Type B pancreatic cell (in vitro differentiated cells): Measurements from ENCODE around the gene MLLT3. TPM values are rescaled to one million over a fixed set of nuclear protein-coding genes. Genes with fewer than 3 reads are reported as not detected.

Source experiments
- DNase-seq: peaks from one replicate; pipeline ENCODE4 v3.0.0; 2021; ENCODE audit warnings: mixed read lengths; ENCODE audit not compliant: unreplicated experiment; ENCODE audit errors: extremely low spot score
- H3K27ac Mint-ChIP-seq: 2 replicates; pipeline ENCODE4 v1.8.0; 2021; ENCODE audit warnings: mild to moderate bottlenecking, mixed read lengths
- H3K27me3 Mint-ChIP-seq: 2 replicates; pipeline ENCODE4 v1.8.0; 2021; ENCODE audit warnings: mixed read lengths
- H3K36me3 Mint-ChIP-seq: 2 replicates; pipeline ENCODE4 v1.8.0; 2021; ENCODE audit warnings: mixed read lengths
- H3K4me1 Mint-ChIP-seq: one replicate; pipeline ENCODE4 v1.8.0; 2021; ENCODE audit warnings: mixed read lengths; ENCODE audit not compliant: unreplicated experiment
- H3K4me3 Mint-ChIP-seq: 2 replicates; pipeline ENCODE4 v1.8.0; 2021; ENCODE audit warnings: mild to moderate bottlenecking, mixed read lengths
- H3K9me3 Mint-ChIP-seq: 2 replicates; pipeline ENCODE4 v1.8.0; 2021; ENCODE audit warnings: mixed read lengths
- CTCF ChIP-seq: fragments of 200-600 bp; sonication (generic); conservative IDR thresholded peaks from 2 replicates; pipeline ENCODE4 v1.5.0; 2021; ENCODE audit warnings: antibody characterized with exemption, mild to moderate bottlenecking
- total RNA-seq: library from RNA; stranded (reverse); gene quantifications from 2 replicates; pipeline ENCODE4 v1.2.1, GENCODE V29; 2021; ENCODE audit warnings: low replicate concordance

The MLLT3 gene
- total RNA-seq, 1 donor from 2014 or later = 44.2 TPM

- H3K36me3 Mint-ChIP-seq = peaks cover 24% of the 10 kb centered on the region
- no peak overlapping the region for H3K4me3 Mint-ChIP-seq
- no peak overlapping the region for H3K27ac Mint-ChIP-seq
- no peaks in the 10 kb centered on the region for H3K27me3 Mint-ChIP-seq
- H3K4me1 Mint-ChIP-seq = peaks cover 11% of the 10 kb centered on the region
- no peak for TF ChIP-seq CTCF
- H3K9me3 Mint-ChIP-seq = peaks cover 17% of the 10 kb centered on the region
- no peak for DNase-seq
These were observed 84.2 kb downstream of the MLLT3 start for GRCh38 chr9:20538092-20538491.

- DNase-seq = no peak
- Mint-ChIP-seq H3K4me1 (peaks cover 16% of the 10 kb centered on the region), H3K9me3 (peaks cover 17% of the 10 kb centered on the region), H3K27me3 (no peaks in the 10 kb centered on the region), H3K4me3 (no peak overlapping the region), H3K36me3 (peaks cover 24% of the 10 kb centered on the region), H3K27ac (no peak overlapping the region)
- no peak for TF ChIP-seq CTCF
These were observed 85.0 kb downstream of the MLLT3 start for GRCh38 chr9:20537294-20537693.

- H3K36me3 Mint-ChIP-seq = peaks cover 3% of the 10 kb centered on the region
These were observed 89.7 kb downstream of the MLLT3 start for GRCh38 chr9:20532584-20532983.

GRCh38 chr9:20529837-20530236, 92.5 kb downstream of the MLLT3 start:
- TF ChIP-seq CTCF = no peak
- Mint-ChIP-seq H3K27me3 (no peaks in the 10 kb centered on the region), H3K4me3 (no peak overlapping the region), H3K9me3 (no peaks in the 10 kb centered on the region), H3K4me1 (peaks cover 11% of the 10 kb centered on the region), H3K27ac (no peak overlapping the region), H3K36me3 (peaks cover 3% of the 10 kb centered on the region)
- no peak for DNase-seq

More at GRCh38 chr9:20532584-20532983, 89.7 kb downstream of the MLLT3 start:
- no peaks in the 10 kb centered on the region for H3K27me3 Mint-ChIP-seq
- no peak for DNase-seq
- H3K4me3 Mint-ChIP-seq = no peak overlapping the region
- peaks cover 16% of the 10 kb centered on the region for H3K4me1 Mint-ChIP-seq
- no peak overlapping the region for H3K27ac Mint-ChIP-seq
- H3K9me3 Mint-ChIP-seq = no peaks in the 10 kb centered on the region
- TF ChIP-seq CTCF = no peak

GRCh38 chr9:20528253-20528652, 94.0 kb downstream of the MLLT3 start:
- Mint-ChIP-seq H3K4me1 (peaks cover 6% of the 10 kb centered on the region), H3K27ac (no peak overlapping the region), H3K27me3 (no peaks in the 10 kb centered on the region), H3K9me3 (no peaks in the 10 kb centered on the region), H3K36me3 (peaks cover 6% of the 10 kb centered on the region), H3K4me3 (no peak overlapping the region)
- TF ChIP-seq CTCF = no peak
- no peak for DNase-seq
